Esophagus muscularis mucosa (tissue), 4 donors: ENCODE results near the gene IGSF11.

Experiments used
- CTCF ChIP-seq, 3 experiments: fragments of 200-600 bp in 2 of 3; fragments of 450-650 bp in 1 of 3; sonication (generic) in 2 of 3; IDR thresholded peaks; one replicate each; pipeline ENCODE4 v1.5.1; 2017 to 2019; ENCODE audit warnings: antibody characterized with exemption in 3 of 3, mild to moderate bottlenecking in 2 of 3, moderate library complexity in 1 of 3
- EP300 ChIP-seq: sonication (generic); formaldehyde crosslinking; IDR thresholded peaks from one replicate; pipeline ENCODE4 v1.6.1; 2017; ENCODE audit warnings: antibody characterized with exemption
- POLR2A ChIP-seq: fragments of 450-650 bp; IDR thresholded peaks from one replicate; pipeline ENCODE4 v1.6.1; 2017; ENCODE audit warnings: antibody characterized with exemption, moderate library complexity, mild to moderate bottlenecking, low read depth
- POLR2AphosphoS5 ChIP-seq, 2 donors: sonication (generic); formaldehyde crosslinking; IDR thresholded peaks; one replicate each; pipeline ENCODE4 v1.6.1; 2017; ENCODE audit warnings: antibody characterized with exemption in 2 of 2

- TF ChIP-seq CTCF (IDR thresholded peaks at IDR 0.05) (no peak), POLR2AphosphoS5 (IDR thresholded peaks at IDR 0.05) (no peak), POLR2A (no peak), EP300 (no peak)
Measured at GRCh38 chr3:118968111-118968510, 66.5 kb downstream of the IGSF11 start.
